Keratinocyte (primary cell): Measurements from ENCODE around the gene KRT7.

Experiments used
- EZH2 ChIP-seq: IDR thresholded peaks from one replicate; pipeline ENCODE4 v1.6.1; 2012; ENCODE audit warnings: inconsistent platforms, mild to moderate bottlenecking, low read length, moderate library complexity
- TF ChIP-seq, protein P1 (sequence below), 3 experiments: IDR thresholded peaks in 1 of 3; conservative IDR thresholded peaks in 1 of 3; optimal IDR thresholded peaks in 1 of 3; 2 replicates in 2 of 3; 3 replicates in 1 of 3; pipeline versions ENCODE3 to v1.5.1; 2011; ENCODE audit warnings: low read length in 3 of 3, mild to moderate bottlenecking in 3 of 3, moderate library complexity in 2 of 3, control low read depth in 1 of 3, inconsistent platforms in 1 of 3; ENCODE audit not compliant: insufficient read depth in 2 of 3; ENCODE audit errors: extremely low read depth in 1 of 3

DNA sequence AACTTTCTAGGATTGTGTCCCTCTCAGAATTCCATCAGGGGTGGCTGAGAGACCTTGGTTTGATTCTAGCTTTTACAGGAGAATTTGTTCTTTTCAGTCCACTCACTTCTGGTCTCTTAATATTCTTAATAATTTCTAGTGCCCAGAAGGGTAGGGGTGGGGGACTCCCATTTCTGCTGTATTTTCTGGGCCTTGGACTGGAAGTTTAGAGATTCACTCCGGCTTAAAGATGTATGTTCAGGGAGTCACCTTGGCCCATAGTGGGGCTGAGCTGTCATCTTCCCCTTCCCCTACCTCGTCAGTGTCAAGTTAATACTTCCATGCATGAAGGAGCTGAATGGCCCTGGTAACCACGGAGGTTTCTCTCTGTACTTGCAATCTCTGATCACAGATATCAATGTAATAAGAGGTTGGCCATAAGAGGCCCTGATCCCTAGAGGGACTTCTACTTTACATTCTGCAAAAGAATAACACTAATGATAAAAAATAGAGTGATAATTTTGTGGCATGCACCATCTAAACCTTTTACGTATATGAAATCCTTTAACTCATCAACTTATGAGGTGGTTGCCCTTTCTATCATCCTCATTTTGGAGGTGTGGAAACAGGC, 51.6 kb downstream of the KRT7 start:
- TF ChIP-seq, protein P1, sequence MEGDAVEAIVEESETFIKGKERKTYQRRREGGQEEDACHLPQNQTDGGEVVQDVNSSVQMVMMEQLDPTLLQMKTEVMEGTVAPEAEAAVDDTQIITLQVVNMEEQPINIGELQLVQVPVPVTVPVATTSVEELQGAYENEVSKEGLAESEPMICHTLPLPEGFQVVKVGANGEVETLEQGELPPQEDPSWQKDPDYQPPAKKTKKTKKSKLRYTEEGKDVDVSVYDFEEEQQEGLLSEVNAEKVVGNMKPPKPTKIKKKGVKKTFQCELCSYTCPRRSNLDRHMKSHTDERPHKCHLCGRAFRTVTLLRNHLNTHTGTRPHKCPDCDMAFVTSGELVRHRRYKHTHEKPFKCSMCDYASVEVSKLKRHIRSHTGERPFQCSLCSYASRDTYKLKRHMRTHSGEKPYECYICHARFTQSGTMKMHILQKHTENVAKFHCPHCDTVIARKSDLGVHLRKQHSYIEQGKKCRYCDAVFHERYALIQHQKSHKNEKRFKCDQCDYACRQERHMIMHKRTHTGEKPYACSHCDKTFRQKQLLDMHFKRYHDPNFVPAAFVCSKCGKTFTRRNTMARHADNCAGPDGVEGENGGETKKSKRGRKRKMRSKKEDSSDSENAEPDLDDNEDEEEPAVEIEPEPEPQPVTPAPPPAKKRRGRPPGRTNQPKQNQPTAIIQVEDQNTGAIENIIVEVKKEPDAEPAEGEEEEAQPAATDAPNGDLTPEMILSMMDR (optimal IDR thresholded peaks at IDR 0.05 in 1 of 3, IDR thresholded peaks at IDR 0.05 in 1 of 3, conservative IDR thresholded peaks at IDR 0.05 in 1 of 3; ENCODE audit: extremely low read depth in 1 of 3, insufficient read depth in 2 of 3, low read length in 3 of 3) = no peak
- TF ChIP-seq EZH2 = no peak
